C4-2B (cell line): ENCODE measurements around the gene LRRC27.

Experiments used
- CTCF ChIP-seq: fragments of 450-650 bp; conservative IDR thresholded peaks from 2 replicates; pipeline ENCODE4 v1.5.1; 2017; ENCODE audit warnings: mild to moderate bottlenecking
- ZFX ChIP-seq: fragments of 450-650 bp; IDR thresholded peaks from 2 replicates; pipeline ENCODE4 v1.6.1; 2017

- TF ChIP-seq CTCF (no peak), ZFX (no peak)
These were observed 37.1 kb downstream of the LRRC27 start for GRCh38 chr10:132368881-132369635.
